Nephron (organoid): ENCODE results near the gene TNPO2.
"Not testable (repeated sequence)": the region's sequence is repeated elsewhere in the genome, so short reads cannot be mapped to it uniquely, and the experiment has no call there.

Source experiments
- H3K27ac Mint-ChIP-seq, 3 experiments: 2 replicates each; pipeline ENCODE4 v1.8.0; 2020; ENCODE audit warnings: mixed read lengths in 3 of 3, mild to moderate bottlenecking in 2 of 3, moderate library complexity in 1 of 3
- H3K27me3 Mint-ChIP-seq: 2 replicates; pipeline ENCODE4 v1.8.0; 2021; ENCODE audit warnings: low read depth, mild to moderate bottlenecking, moderate library complexity, mixed read lengths
- H3K36me3 Mint-ChIP-seq: 2 replicates; pipeline ENCODE4 v1.8.0; 2020; ENCODE audit warnings: low read depth, mixed read lengths
- H3K4me1 Mint-ChIP-seq: 2 replicates; pipeline ENCODE4 v1.8.0; 2020; ENCODE audit warnings: mixed read lengths
- H3K4me3 Mint-ChIP-seq, 3 experiments: 2 replicates each; pipeline ENCODE4 v1.8.0; 2020; ENCODE audit warnings: mild to moderate bottlenecking in 3 of 3, mixed read lengths in 3 of 3, moderate library complexity in 2 of 3
- H3K9me3 Mint-ChIP-seq: 2 replicates; pipeline ENCODE4 v1.8.0; 2020; ENCODE audit warnings: mixed read lengths
- TF ChIP-seq, protein P1 (sequence below), 3 experiments: fragments of 200-600 bp; sonication (generic); IDR thresholded peaks; one replicate each; pipeline ENCODE4 v1.5.0; 2021; ENCODE audit warnings: antibody characterized with exemption in 3 of 3; ENCODE audit not compliant: unreplicated experiment in 3 of 3

Gene TNPO2

GRCh38 chr19:12715929-12716328 is 7.8 kb downstream of the TNPO2 start:
- H3K27me3 Mint-ChIP-seq: no peaks in the 10 kb centered on the region
- peaks cover 6% of the 10 kb centered on the region for H3K4me1 Mint-ChIP-seq
- H3K27ac Mint-ChIP-seq: no peak overlapping the region
- TF ChIP-seq, protein P1, sequence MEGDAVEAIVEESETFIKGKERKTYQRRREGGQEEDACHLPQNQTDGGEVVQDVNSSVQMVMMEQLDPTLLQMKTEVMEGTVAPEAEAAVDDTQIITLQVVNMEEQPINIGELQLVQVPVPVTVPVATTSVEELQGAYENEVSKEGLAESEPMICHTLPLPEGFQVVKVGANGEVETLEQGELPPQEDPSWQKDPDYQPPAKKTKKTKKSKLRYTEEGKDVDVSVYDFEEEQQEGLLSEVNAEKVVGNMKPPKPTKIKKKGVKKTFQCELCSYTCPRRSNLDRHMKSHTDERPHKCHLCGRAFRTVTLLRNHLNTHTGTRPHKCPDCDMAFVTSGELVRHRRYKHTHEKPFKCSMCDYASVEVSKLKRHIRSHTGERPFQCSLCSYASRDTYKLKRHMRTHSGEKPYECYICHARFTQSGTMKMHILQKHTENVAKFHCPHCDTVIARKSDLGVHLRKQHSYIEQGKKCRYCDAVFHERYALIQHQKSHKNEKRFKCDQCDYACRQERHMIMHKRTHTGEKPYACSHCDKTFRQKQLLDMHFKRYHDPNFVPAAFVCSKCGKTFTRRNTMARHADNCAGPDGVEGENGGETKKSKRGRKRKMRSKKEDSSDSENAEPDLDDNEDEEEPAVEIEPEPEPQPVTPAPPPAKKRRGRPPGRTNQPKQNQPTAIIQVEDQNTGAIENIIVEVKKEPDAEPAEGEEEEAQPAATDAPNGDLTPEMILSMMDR (IDR thresholded peaks at IDR 0.05; ENCODE audit: unreplicated experiment in 3 of 3): no peak
- H3K9me3 Mint-ChIP-seq: no peaks in the 10 kb centered on the region
- H3K4me3 Mint-ChIP-seq: no peak overlapping the region
- H3K36me3 Mint-ChIP-seq: peaks cover 69% of the 10 kb centered on the region

DNA sequence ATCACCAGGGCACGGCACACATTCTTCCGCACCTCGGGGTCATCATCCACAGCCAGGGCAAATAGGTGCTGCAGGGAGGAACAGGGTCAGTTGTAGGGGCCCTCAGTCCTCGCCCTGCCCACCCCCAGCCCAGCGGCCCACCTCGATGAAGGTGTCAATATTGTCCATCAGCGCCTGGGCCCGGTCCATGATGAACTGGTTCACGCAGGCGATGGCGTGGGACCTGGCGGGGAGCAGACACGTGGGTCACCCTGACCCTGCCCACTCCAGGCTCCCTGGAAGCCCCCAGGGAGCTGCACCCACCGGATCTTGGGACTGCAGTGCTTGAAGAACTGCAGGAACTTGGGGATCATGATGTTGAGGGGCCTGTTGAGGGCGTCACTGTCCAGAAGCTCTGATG is 8.6 kb downstream of the TNPO2 start:
- no peaks in the 10 kb centered on the region for H3K9me3 Mint-ChIP-seq
- TF ChIP-seq, protein P1 (IDR thresholded peaks at IDR 0.05; ENCODE audit: unreplicated experiment in 3 of 3): no peak
- H3K4me3 Mint-ChIP-seq: no peak overlapping the region

GRCh38 chr19:12713304-12713703 is 10.4 kb downstream of the TNPO2 start:
- not testable (repeated sequence) for H3K9me3 Mint-ChIP-seq, H3K27me3 Mint-ChIP-seq, H3K4me1 Mint-ChIP-seq, H3K4me3 Mint-ChIP-seq, H3K27ac Mint-ChIP-seq
- peaks cover 70% of the 10 kb centered on the region for H3K36me3 Mint-ChIP-seq

More for the DNA sequence above, 8.6 kb downstream of the TNPO2 start:
- Mint-ChIP-seq H3K27me3 (no peaks in the 10 kb centered on the region), H3K36me3 (peaks cover 71% of the 10 kb centered on the region), H3K4me1 (no peaks in the 10 kb centered on the region), H3K27ac (no peak overlapping the region)

DNA sequence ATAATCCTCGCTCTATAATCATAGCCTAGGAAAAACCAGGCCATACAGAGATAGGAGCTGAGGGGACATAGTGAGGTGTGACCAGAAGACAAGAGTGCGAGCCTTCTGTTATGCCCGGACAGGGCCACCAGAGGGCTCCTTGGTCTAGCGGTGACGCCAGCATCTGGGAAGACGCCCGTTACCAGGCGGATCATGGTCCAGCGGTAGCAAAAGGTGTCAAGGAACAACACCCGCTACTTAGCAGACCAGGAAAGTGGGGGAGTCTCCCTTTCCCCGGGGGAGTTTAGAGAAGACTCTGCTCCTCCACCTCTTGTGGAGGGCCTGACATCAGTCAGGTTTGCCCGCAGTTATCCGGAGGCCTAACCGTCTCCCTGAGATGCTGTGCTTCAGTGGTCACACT is 11.7 kb downstream of the TNPO2 start:
- peaks cover 73% of the 10 kb centered on the region for H3K36me3 Mint-ChIP-seq
- not testable (repeated sequence) for H3K4me3 Mint-ChIP-seq, H3K27me3 Mint-ChIP-seq, H3K27ac Mint-ChIP-seq, H3K4me1 Mint-ChIP-seq, H3K9me3 Mint-ChIP-seq
- TF ChIP-seq, protein P1 (IDR thresholded peaks at IDR 0.05; ENCODE audit: unreplicated experiment in 3 of 3): peak; percentile 23 to 38 (median 31)

DNA sequence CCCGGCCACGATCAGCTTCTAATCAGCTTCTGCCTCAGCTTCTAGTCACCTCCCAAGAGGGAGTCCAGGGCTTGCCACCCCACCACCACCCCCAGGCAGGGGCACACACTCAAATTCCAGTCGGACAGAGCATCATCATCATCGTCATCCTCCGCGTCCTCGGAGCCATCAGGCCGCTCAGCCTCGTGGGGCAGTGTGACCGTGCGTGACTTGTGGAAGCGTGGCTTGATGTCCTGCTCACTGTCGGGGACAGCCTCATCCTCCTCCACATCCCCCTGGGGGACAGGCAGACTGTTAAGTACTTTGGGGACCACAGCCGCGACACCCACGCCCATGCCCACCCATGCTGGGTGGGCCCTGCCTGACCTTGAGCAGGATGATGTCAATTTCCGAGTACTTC is 12.5 kb downstream of the TNPO2 start:
- Mint-ChIP-seq H3K27ac (no peak overlapping the region), H3K4me3 (no peak overlapping the region), H3K27me3 (no peaks in the 10 kb centered on the region), H3K9me3 (no peaks in the 10 kb centered on the region), H3K4me1 (no peaks in the 10 kb centered on the region), H3K36me3 (peaks cover 75% of the 10 kb centered on the region)
- TF ChIP-seq, protein P1 (IDR thresholded peaks at IDR 0.05; ENCODE audit: unreplicated experiment in 3 of 3): no peak

DNA sequence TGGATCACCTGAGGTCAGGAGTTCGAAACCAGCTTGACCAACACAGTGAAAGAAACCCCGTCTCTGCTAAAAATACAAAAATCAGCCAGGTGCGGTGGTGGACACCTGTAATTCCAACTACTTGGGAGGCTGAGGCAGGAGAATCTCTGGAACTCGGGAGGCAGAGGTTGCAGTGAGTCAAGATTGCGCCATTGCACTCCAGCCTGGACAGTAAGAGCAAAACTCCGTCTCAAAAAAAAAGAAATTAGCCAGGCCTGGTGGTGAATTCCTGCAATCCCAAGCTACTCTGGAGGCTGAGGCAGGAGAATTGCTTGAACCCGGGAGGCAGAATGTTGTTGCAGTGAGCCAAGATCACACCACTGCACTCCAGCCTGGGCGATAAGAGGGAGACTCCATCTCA is 15.1 kb downstream of the TNPO2 start:
- TF ChIP-seq, protein P1 (IDR thresholded peaks at IDR 0.05; ENCODE audit: unreplicated experiment in 3 of 3): no peak
- Mint-ChIP-seq H3K27me3 (no peaks in the 10 kb centered on the region), H3K36me3 (peaks cover 71% of the 10 kb centered on the region), H3K9me3 (no peaks in the 10 kb centered on the region), H3K4me3 (no peak overlapping the region), H3K27ac (no peak overlapping the region), H3K4me1 (no peaks in the 10 kb centered on the region)
